NCI-H2029 (cell line): Measurements from ENCODE around the gene ZNF772.

Experiments
- DNase-seq: peaks from one replicate; lab custom pipeline; 2025; lab: John Stamatoyannopoulos, UW

The ZNF772 gene

DNA sequence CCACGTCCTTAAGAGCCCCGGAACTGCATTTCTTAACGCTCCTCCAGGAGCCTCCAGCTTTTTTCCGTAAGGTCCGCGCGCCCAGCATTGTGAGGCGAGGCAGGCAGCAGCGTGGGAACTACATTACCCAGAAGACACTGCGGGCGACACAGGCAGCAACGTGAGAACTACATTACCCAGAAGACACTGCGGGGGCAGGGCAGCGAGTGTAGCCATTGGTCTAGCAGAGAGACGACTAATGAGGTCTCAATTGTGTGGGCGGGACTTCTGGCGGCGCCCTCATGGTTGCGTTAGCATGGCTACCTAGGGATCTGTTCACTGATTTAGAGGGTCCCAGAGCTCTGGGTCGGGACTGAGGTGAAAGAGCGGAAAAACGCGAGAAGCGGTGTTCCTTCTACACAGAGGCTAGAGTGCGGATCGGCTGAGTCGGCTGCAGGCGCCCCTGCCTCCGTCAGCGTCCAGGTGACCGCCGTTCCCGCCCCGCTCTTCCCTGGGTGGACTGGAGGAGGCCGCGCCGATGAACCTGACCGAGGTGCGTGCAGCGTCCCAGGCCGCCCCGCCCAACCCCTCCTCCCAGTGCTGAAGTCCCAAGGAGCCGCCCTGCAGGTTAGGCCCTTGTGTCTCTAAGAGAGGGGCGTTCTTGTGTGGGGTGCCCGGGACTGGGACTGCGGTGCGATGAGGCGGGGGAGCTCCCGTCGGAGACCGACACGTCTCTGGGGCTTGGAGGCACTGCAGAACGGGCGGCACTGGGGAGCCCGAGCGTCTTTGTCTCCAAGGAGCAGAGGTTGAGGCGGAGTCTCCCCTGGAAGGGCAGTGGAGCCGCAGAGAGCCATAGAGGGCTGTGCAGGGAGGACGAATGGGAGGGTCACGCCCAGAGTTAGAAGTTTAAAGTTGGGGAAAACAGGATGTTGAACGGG, 42.0 kb downstream of the ZNF772 start, which contains the start of gene ZNF749:
TSS of gene ZNF749 (plus strand) at position 264 of the 917 bp plus-strand sequence. CDS start at position 518, 254 bp downstream.
- peak; percentile 98 for DNase-seq

DNA sequence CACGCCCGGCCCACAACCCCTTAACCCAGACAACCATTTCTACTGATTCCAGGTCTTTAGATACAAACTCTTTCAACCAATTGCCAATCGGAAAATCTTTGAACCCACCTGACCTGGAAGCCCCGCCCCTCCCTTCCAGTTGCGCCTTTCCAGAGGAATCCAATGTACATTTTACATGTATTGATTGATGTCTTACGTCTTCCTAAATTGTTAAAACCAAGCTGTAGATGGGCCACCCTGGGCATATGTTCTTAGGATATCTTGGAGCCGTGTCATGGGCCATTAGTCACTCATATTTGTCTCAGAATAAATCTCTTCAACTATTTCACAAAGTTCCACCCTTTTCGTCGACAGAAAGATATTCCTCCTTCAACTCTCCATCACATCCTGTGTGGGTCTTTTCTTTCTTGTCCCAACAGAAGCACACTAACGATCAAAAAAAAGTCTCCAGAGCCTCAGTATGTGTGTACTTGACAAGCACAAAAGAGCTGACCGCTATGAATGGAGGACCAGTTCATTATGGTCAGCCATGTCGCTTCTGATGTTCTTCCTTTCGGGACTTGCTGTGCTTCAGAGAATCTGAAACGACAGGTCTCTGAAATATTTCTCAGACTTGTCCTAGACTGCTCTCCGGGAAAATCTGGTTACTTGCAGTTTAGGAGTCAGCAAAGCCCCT, 42.8 kb downstream of the ZNF772 start:
- DNase-seq = no peak

DNA sequence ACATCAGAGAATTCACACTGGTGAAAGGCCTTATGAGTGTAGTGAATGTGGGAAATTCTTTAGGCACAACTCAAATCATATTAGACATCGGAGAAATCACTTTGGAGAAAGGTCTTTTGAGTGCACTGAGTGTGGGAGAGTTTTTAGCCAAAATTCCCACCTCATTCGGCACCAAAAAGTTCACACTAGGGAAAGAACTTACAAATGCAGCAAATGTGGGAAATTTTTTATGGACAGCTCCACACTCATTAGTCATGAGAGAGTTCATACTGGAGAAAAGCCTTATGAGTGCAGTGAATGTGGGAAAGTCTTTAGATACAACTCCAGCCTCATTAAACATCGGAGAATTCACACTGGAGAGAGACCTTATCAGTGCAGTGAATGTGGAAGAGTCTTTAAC, 56.3 kb downstream of the ZNF772 start:
- DNase-seq = no peak

DNA sequence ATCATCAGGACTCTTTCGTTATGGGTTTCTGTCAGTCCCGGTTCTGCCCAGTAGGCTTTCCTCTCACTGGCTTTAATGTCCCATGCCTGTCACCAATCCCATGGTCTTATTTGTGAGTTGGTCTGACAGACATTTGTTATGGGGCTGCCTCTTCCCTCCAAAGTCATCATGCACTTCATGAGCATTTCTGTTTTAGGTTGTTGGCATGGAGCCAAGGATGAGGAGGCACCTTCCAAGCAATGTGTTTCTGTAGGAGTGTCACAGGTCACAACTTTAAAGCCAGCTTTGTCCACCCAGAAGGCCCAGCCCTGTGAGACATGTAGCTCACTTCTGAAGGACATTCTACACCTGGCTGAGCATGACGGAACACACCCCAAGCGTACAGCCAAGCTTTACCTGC, 57.9 kb downstream of the ZNF772 start:
- DNase-seq = no peak
